Ishikawa (cell line): ENCODE results near the gene UNC93A.

Experiments used
- CEBPB ChIP-seq: IDR thresholded peaks from 2 replicates; pipeline ENCODE4 v1.6.1; 2012
- CREB1 ChIP-seq: IDR thresholded peaks from 2 replicates; pipeline ENCODE4 v1.6.1; 2012; ENCODE audit warnings: low read depth
- EGR1 ChIP-seq: IDR thresholded peaks from 2 replicates; pipeline ENCODE4 v1.6.1; 2012
- EP300 ChIP-seq: IDR thresholded peaks from 2 replicates; pipeline ENCODE4 v1.6.1; 2012; ENCODE audit warnings: borderline replicate concordance
- FOXM1 ChIP-seq: IDR thresholded peaks from 2 replicates; pipeline ENCODE4 v1.6.1; 2012; ENCODE audit warnings: low read depth, borderline replicate concordance
- NFIC ChIP-seq: IDR thresholded peaks from 2 replicates; pipeline ENCODE4 v1.6.1; 2012
- RAD21 ChIP-seq: IDR thresholded peaks from 2 replicates; pipeline ENCODE4 v1.6.1; 2012; ENCODE audit warnings: low read depth
- REST ChIP-seq: IDR thresholded peaks from 2 replicates; pipeline ENCODE4 v1.6.1; 2012; ENCODE audit warnings: low read depth, mild to moderate bottlenecking
- TAF1 ChIP-seq: IDR thresholded peaks from 2 replicates; pipeline ENCODE4 v1.6.1; 2012; ENCODE audit warnings: low read depth, mild to moderate bottlenecking
- TCF12 ChIP-seq: IDR thresholded peaks from 2 replicates; pipeline ENCODE4 v1.6.1; 2012; ENCODE audit warnings: low read depth
- TEAD4 ChIP-seq: IDR thresholded peaks from 2 replicates; pipeline ENCODE4 v1.6.1; 2012
- YY1 ChIP-seq: IDR thresholded peaks from 2 replicates; pipeline ENCODE4 v1.6.1; 2012; ENCODE audit warnings: low read depth
- ZBTB7A ChIP-seq: IDR thresholded peaks from 2 replicates; pipeline ENCODE4 v1.6.1; 2012; ENCODE audit warnings: low read depth
- TF ChIP-seq, protein P1 (sequence below): IDR thresholded peaks from 2 replicates; pipeline ENCODE4 v1.6.1; 2012
- TF ChIP-seq, protein P2 (sequence below): IDR thresholded peaks from 2 replicates; pipeline ENCODE4 v1.6.1; 2012

Gene UNC93A

GRCh38 chr6:167311286-167311685 is 20.2 kb downstream of the UNC93A start:
- TF ChIP-seq TEAD4, result no peak
- TF ChIP-seq TAF1, result no peak
- no peak for TF ChIP-seq FOXM1
- no peak for TF ChIP-seq REST
- no peak for TF ChIP-seq EGR1
- TF ChIP-seq, protein P1, sequence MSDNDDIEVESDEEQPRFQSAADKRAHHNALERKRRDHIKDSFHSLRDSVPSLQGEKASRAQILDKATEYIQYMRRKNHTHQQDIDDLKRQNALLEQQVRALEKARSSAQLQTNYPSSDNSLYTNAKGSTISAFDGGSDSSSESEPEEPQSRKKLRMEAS, result no peak
- no peak for TF ChIP-seq TCF12
- no peak for TF ChIP-seq EP300

DNA sequence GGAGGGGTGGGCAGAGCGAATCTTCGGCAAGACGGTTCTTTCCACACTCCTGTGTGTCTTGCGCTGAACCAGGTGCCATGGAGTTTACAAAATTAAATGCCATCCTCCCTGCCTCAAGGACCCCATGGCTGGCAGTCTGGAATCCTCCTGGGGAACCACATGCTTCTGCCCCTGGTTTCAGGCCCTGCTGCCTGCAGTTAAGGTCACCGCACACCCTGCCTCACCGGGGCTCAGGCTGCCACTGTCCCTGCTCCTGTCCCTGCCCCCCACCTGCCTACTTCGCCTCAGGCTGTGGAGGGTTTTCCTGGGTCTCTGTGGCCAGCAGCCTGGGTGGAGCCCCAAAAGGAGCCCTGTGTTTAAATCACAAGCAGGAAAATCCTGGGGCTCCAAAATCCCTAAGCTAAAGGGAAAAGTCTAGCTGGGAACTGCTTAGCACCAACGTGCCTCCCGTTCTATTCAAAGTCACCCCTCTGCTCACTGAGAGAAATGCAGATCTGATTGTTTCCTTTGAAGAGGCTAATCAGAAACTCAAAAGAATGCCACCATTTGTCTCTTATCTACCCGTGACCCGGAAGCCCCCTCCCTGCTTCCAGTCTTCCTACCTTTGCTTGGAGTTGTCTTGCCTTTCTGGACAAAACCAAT is 23.2 kb downstream of the UNC93A start:
- TF ChIP-seq TAF1, result no peak
- TF ChIP-seq, protein P1, result no peak

DNA sequence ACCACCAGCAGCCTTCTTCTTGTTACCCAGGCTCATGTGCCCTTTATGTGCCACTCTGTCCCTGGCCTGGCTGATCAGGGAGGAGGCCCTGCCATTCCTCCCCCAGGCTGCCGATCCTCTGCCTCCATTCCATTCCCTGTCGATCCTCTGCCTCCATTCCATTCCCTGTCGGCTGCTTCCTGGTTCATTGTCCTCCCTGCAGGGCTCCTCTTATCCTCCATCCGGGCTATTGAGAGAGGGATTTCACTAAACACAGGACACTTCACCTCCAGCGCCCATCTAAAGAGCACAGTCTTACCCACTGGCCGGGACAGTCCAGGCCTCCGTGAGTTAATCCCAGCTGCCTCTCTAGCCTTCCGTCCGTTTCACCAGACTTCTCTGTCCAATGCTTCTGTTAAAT is 26.1 kb downstream of the UNC93A start:
- TF ChIP-seq, protein P1, result no peak
- TF ChIP-seq REST, result no peak
- no peak for TF ChIP-seq CEBPB
- TF ChIP-seq RAD21, result no peak
- TF ChIP-seq, protein P2, sequence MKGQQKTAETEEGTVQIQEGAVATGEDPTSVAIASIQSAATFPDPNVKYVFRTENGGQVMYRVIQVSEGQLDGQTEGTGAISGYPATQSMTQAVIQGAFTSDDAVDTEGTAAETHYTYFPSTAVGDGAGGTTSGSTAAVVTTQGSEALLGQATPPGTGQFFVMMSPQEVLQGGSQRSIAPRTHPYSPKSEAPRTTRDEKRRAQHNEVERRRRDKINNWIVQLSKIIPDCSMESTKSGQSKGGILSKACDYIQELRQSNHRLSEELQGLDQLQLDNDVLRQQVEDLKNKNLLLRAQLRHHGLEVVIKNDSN, result no peak
- no peak for TF ChIP-seq FOXM1
- TF ChIP-seq YY1, result no peak

DNA sequence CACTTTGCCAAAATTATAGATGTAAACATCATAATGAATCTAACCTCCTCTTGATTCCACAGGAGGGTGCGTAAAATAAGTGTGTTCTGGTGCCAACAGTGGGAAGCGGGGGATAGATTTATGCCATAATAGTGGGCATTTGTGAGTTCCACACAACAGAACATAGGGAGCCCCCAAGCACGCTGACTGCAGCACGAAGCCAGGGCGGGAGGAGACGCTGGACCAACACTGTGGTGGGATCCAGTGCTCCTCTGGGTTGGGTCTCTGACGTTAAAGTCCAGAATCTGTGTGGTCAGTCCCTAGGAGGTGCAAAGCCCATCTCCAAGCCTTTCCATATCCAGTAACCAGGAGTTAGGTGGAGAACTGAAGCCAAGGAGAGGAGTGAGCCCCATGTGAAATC is 32.0 kb downstream of the UNC93A start:
- no peak for TF ChIP-seq EP300
- TF ChIP-seq REST, result no peak
- no peak for TF ChIP-seq TEAD4
- TF ChIP-seq ZBTB7A, result no peak
- TF ChIP-seq TAF1, result no peak
- no peak for TF ChIP-seq TCF12
- no peak for TF ChIP-seq NFIC
- TF ChIP-seq CEBPB, result no peak
- no peak for TF ChIP-seq FOXM1
- TF ChIP-seq CREB1, result no peak
- TF ChIP-seq, protein P2, result no peak
- TF ChIP-seq EGR1, result no peak
- no peak for TF ChIP-seq YY1
- TF ChIP-seq, protein P1, result no peak
- TF ChIP-seq RAD21, result no peak

- TF ChIP-seq TEAD4 (no peak), ZBTB7A (no peak), EGR1 (no peak), EP300 (no peak), NFIC (no peak)
Measured at GRCh38 chr6:167324111-167324510, 33.0 kb downstream of the UNC93A start.
